HG03342 (cell line): Measurements from ENCODE around the gene NALCN.

ENCODE experiments used
- ATAC-seq: cut with Tn5 transposase; IDR thresholded peaks from one replicate; pipeline ENCODE4 v1.9.1; 2021; ENCODE audit warnings: mild to moderate bottlenecking, moderate library complexity; ENCODE audit not compliant: unreplicated experiment

NALCN gene

GRCh38 chr13:101140087-101140770, 276.1 kb downstream of the NALCN start:
- no peak for ATAC-seq

GRCh38 chr13:101139081-101139480, 277.2 kb downstream of the NALCN start:
- no peak for ATAC-seq

DNA sequence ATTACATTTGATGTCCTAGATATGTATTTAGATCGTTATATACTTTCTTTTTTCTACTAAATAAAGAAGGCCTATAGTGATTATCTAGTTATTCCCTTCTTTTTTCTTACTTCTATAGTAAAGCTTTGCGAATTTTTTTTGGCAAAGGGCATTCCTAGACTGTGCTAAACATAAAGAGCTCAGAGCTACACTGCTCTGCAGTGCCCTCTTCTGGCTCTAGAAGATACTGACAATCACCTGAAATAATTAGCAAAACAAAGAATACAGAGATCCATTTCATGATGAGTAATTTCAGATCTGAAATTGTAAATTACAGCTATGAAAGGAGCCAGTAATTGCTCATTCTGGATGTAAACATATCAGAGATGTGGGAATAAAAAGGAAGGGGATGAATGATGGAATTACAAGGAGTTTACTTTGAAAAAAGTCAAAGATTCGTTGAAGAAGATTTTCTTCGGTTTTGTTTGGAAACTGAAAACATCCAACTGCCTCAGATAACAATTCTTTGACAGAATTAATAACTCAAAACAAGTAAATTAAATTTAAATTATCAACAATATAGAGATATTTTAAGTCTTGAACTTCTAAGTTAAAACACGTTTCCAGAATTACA, 288.5 kb downstream of the NALCN start:
- peak; percentile 94 for ATAC-seq

DNA sequence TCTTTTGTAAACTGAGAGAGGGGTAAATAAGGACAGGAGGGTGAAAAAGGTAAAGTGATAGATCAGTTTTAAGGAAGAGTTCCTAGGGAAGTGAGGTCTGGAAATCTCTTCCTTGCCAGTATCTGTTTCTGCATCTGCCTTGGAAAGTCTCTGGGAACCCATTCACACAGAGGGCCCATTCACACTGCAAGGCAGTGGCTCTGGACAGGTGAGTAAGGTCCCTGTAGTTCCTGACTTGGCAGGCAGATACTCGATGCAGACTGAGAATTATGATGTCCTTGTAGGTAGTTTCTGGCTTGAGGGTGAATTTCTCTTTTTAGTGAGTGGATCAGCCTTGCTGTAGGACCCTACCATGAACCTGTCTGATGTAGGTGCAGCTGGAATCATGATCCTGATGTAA, 293.3 kb downstream of the NALCN start:
- no peak for ATAC-seq

DNA sequence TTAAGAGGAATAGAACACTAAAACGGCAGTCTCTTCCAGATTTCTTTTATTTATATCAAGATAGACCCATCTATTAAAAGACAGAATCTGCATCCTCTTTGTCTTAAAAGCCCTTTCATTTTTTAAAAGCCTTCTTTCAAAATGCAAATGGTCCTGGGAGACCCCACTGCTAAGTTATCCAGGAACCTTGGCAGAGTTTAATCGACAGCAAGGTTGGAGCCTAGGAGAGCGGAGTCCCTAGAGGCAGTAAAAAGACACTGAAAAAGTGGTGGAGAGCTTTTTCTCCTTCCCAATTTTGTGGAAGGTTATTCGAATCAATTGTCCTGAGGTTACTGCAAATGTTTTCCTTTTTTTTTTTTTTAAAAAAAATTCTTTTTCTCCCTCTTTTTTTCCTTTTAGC, 294.7 kb downstream of the NALCN start:
- no peak for ATAC-seq

DNA sequence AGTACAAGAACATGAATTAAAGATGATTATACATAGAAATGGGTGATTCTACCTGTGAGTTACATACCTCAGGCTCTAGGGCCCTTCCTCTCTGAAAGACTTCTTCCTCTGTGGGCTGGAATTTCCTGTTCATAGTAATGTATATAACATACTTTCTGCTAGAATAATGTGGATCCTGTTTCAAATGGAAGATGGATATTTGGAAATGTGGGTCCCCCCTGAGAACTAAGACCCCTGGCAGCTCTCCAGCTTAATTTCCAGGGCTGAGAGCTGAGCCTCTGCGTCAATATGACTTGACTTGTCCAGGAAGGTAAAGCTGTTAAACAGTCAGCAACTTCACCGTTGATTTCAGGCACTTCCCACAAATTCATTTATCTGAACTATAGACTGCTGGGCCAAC, 296.3 kb downstream of the NALCN start:
- ATAC-seq: no peak

GRCh38 chr13:101116826-101117225, 299.5 kb downstream of the NALCN start:
- no peak for ATAC-seq

GRCh38 chr13:101116341-101116740, 300.0 kb downstream of the NALCN start:
- no peak for ATAC-seq

GRCh38 chr13:101115762-101116171, 300.5 kb downstream of the NALCN start:
- ATAC-seq: no peak

DNA sequence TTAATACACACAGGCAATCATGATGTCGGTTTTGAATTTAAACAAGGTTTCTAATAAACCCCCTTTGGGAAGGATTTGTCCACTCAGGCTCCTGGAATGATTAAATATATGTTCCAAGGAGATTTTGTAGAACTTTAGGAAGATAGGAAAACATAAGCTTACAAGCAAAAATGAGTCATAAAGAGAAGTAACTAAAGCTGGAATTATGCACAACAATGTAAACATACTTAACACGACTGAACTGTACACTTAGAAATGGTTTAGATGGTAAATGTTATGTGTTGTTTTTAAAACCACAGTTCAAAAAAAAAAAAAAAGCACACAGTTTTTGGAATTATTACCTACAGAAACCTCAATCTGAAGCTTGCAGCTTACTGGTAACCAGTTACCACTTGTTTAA, 304.4 kb downstream of the NALCN start:
- no peak for ATAC-seq

DNA sequence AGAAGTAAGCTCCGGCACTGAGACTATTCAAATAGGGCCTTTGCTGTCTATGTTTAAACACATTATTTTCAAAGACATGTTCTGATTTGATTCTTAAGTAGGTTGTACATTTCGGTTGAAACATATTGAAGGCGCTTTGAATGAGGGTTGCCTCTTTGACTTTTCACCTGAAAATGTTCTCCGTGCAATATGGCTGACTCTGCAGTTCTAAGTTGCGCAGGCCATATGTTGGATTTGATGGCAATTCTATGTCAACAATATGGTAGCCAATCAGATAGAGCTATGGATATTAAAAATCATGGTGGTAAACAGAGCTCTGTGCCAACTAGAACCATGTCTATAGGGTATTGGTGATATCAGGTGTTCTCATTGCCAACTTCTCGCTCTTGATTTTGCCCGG, 307.3 kb downstream of the NALCN start:
- ATAC-seq: no peak

DNA sequence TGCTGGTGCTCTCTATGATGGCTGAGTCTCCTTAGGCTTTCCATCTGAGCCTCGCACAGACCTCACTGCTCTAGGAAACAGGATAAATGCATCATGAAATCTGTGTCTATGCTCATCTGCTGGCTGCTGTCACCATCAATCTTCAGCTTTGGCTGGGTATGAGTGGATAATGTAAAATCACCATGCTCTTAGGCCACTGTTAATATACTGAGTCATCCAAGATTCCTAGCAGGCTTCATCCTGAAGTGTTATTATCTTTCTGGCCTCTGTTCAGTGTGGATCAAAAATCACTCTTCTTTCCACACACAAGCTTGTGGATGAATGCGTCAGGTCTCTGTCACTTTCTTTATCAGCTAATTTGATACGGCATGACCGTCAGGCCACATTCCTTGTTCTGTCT, 317.4 kb downstream of the NALCN start:
- ATAC-seq: no peak

DNA sequence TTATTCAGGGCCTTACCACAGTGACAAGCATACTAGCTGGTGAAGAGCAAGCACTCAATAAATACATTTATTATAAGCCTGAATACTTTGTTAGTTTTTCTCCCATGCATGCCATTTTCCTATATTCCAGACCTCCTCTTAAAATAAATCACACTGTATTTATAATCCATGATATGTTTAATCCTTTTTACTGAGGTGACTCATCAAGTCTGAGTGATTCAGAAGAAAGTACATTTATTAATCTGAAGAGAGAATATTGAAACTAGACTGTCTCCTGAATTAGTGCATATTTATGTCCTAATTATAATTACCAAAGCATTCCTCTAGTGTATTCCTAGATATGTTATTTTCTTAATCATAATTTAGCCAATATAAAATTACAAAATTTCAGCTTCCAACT, 323.3 kb downstream of the NALCN start:
- ATAC-seq: no peak

DNA sequence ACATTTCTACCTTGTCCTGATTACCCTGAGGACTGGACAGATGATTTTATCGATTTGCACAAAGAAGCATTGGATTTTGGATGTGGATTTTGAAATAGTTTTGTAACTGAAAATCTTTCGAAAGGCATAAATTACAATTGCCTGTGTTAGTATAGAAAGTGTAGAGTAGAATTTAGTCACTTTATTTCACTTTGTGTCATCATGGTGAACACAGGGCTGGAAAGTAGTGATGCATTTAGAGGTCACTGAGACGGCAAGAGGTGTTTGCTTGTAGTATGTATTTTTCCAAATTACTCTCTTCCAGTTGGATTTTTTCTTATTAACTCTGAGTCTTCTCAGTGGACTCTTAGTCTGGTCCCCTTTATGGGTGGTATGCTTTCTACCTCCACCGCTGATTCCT, 326.0 kb downstream of the NALCN start:
- ATAC-seq: no peak

DNA sequence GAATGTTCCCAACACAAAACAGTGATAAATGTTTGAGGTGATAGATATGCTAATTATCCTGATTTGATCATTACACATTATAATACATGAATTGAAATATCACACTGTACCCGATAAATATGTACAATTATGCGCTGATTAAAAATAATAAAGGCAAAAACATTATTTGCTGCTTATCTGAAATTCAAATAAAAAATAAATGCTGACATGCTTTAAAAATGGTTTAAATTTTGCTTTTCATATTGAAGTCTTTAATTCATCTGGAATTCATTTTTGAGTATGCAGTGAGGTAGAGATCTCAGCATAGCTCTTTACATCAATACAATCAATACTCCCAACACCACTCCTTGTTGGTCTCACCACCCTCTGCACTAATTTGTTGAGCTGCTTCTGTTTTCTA, 330.8 kb downstream of the NALCN start:
- no peak for ATAC-seq

DNA sequence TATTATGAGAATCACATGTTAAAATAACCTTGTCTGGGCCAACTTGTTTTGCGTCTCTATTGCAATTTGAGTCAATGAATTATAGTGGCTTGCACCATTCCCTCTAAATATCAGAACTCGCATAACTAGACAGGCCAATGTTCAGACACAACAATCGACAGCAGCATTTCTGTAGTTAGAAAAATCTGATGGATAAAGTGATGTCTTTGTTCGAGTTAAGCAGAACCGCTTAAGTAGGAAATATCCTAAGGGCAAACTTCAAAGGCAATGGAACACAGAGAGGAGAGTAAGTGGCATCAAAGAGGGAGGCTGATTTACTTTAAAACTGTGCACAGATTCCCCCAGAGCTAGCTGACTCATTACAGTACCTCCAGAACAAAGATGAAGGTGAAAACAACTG, 333.9 kb downstream of the NALCN start:
- no peak for ATAC-seq

- no peak for ATAC-seq
Measured at GRCh38 chr13:101080616-101081015, 335.7 kb downstream of the NALCN start.

GRCh38 chr13:101065329-101065728, 351.0 kb downstream of the NALCN start:
- ATAC-seq: no peak

DNA sequence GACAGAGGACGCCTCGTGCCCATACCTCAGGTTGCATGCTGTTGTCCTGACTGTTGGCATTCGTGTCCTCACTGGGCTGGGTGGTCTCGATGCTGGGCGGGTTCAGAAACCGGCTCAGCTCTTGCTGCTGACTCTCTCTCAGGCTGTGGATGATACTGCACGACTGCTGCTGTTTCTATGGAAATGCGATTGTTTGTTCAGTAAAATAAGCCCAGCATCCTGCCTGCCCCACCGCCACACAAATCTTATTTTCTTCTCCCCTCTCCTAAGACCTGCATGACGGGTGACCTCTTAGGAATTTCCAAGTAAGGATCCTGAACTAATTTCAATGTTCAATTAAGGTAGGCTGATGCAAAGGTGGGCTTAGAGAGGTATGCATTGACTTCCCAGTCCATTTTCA, 356.5 kb downstream of the NALCN start:
- ATAC-seq: no peak

GRCh38 chr13:101058841-101059240, 357.5 kb downstream of the NALCN start:
- no peak for ATAC-seq

GRCh38 chr13:101053301-101054093, 362.8 kb downstream of the NALCN start:
- ATAC-seq: no peak
